Natural killer cell treated with Interleukin-12 subunit alpha and Interleukin-12 subunit beta and Interleukin-15 and Interleukin-18, amount 100 ng/mL, for 72 hours (primary cell): Measurements from ENCODE around the gene ARFGAP3. TPM values are rescaled to one million over a fixed set of nuclear protein-coding genes. Genes with fewer than 3 reads are reported as not detected.
"Not testable (repeated sequence)": the region's sequence is repeated elsewhere in the genome, so short reads cannot be mapped to it uniquely, and the experiment has no call there.

ENCODE experiments used
- ATAC-seq, 2 donors: fragments of 150-1000 bp; cut with Tn5 transposase in 1 of 2; sonication (Bioruptor Pico), chemical (Tn5 transposase) in 1 of 2; 2 replicates each; pipeline ENCODE4 v1.10.0; 2021
- DNase-seq: peaks from one replicate; pipeline ENCODE4 v3.0.0; 2022; ENCODE audit warnings: low spot score
- H3K27ac Mint-ChIP-seq, 2 donors: 1 replicate in 1 of 2; 2 replicates in 1 of 2; pipeline ENCODE4 v1.8.0; 2022; ENCODE audit warnings: mixed read lengths in 2 of 2, mild to moderate bottlenecking in 1 of 2, moderate library complexity in 1 of 2
- H3K27me3 Mint-ChIP-seq, 2 donors: 1 replicate in 1 of 2; 2 replicates in 1 of 2; pipeline ENCODE4 v1.8.0; 2022; ENCODE audit warnings: mixed read lengths in 2 of 2
- H3K36me3 Mint-ChIP-seq: one replicate; pipeline ENCODE4 v1.8.0; 2022; ENCODE audit warnings: mixed read lengths
- H3K4me1 Mint-ChIP-seq, 2 donors: 1 replicate in 1 of 2; 2 replicates in 1 of 2; pipeline ENCODE4 v1.8.0; 2022; ENCODE audit warnings: low read depth in 2 of 2, mixed read lengths in 2 of 2, mild to moderate bottlenecking in 1 of 2
- H3K4me3 Mint-ChIP-seq: one replicate; pipeline ENCODE4 v1.8.0; 2022; ENCODE audit warnings: mixed read lengths
- H3K9me3 Mint-ChIP-seq: 2 replicates; pipeline ENCODE4 v1.8.0; 2022; ENCODE audit warnings: mixed read lengths
- total RNA-seq, 2 donors: library from RNA; stranded (reverse); gene quantifications; one replicate each; pipeline ENCODE4 v1.2.3, GENCODE V29; 2022

Gene ARFGAP3
- total RNA-seq, 2 donors from 2014 or later = 28.3 to 50.4 TPM

GRCh38 chr22:42796081-42796480 is 61.0 kb downstream of the ARFGAP3 start:
- Mint-ChIP-seq H3K4me3 (no peak overlapping the region), H3K4me1 (peaks cover 25 to 31% of the 10 kb centered on the region in 2 donors), H3K36me3 (peaks cover 9% of the 10 kb centered on the region), H3K27ac (no peak overlapping the region), H3K27me3 (no peaks in the 10 kb centered on the region), H3K9me3 (no peaks in the 10 kb centered on the region)
- ATAC-seq (no peak), DNase-seq (no peak)

- H3K9me3 Mint-ChIP-seq = no peaks in the 10 kb centered on the region
- H3K27ac Mint-ChIP-seq = peak overlapping the region in 1 of 2 donors; percentile 45
- no peak for DNase-seq
- ATAC-seq = no peak
- H3K27me3 Mint-ChIP-seq = no peaks in the 10 kb centered on the region
- peaks cover 16 to 22% of the 10 kb centered on the region in 2 donors for H3K4me1 Mint-ChIP-seq
- no peak overlapping the region for H3K4me3 Mint-ChIP-seq
- peaks cover 9% of the 10 kb centered on the region for H3K36me3 Mint-ChIP-seq
These were observed 62.2 kb downstream of the ARFGAP3 start for GRCh38 chr22:42794551-42795510.

- H3K4me1 Mint-ChIP-seq = peaks cover 11 to 17% of the 10 kb centered on the region in 2 donors
- no peak for DNase-seq
These were observed 63.1 kb downstream of the ARFGAP3 start for GRCh38 chr22:42793848-42794405.

GRCh38 chr22:42792909-42793847 is 63.9 kb downstream of the ARFGAP3 start:
- no peaks in the 10 kb centered on the region for H3K27me3 Mint-ChIP-seq
- H3K4me3 Mint-ChIP-seq = no peak overlapping the region
- H3K36me3 Mint-ChIP-seq = peaks cover 9% of the 10 kb centered on the region
- no peaks in the 10 kb centered on the region for H3K9me3 Mint-ChIP-seq
- no peak for DNase-seq
- no peak overlapping the region for H3K27ac Mint-ChIP-seq
- H3K4me1 Mint-ChIP-seq = peaks cover 11 to 17% of the 10 kb centered on the region in 2 donors
- peak in 1 of 2 donors; percentile 20 for ATAC-seq

More at GRCh38 chr22:42793848-42794405, 63.1 kb downstream of the ARFGAP3 start:
- no peak overlapping the region for H3K4me3 Mint-ChIP-seq
- peak; percentile 15 to 32 for ATAC-seq
- peaks cover 9% of the 10 kb centered on the region for H3K36me3 Mint-ChIP-seq
- H3K9me3 Mint-ChIP-seq = no peaks in the 10 kb centered on the region
- H3K27ac Mint-ChIP-seq = no peak overlapping the region
- no peaks in the 10 kb centered on the region for H3K27me3 Mint-ChIP-seq

- ATAC-seq (peak in 1 of 2 donors; percentile 8), DNase-seq (no peak)
- Mint-ChIP-seq H3K4me3 (no peak overlapping the region), H3K36me3 (peaks cover 7% of the 10 kb centered on the region), H3K4me1 (peaks cover 8 to 14% of the 10 kb centered on the region in 2 donors), H3K27me3 (no peaks in the 10 kb centered on the region), H3K9me3 (no peaks in the 10 kb centered on the region), H3K27ac (no peak overlapping the region)
These were observed 64.6 kb downstream of the ARFGAP3 start for GRCh38 chr22:42792453-42792908.

- peaks cover 3 to 8% of the 10 kb centered on the region in 2 donors for H3K4me1 Mint-ChIP-seq
- H3K27me3 Mint-ChIP-seq = no peaks in the 10 kb centered on the region
- H3K4me3 Mint-ChIP-seq = no peak overlapping the region
- DNase-seq (no peak), ATAC-seq (peak in 1 of 2 donors; percentile 11)
- H3K27ac Mint-ChIP-seq = no peak overlapping the region
- peaks cover 6% of the 10 kb centered on the region for H3K36me3 Mint-ChIP-seq
- H3K9me3 Mint-ChIP-seq = no peaks in the 10 kb centered on the region
These were observed 65.2 kb downstream of the ARFGAP3 start for GRCh38 chr22:42791721-42792452.

- Mint-ChIP-seq H3K9me3 (no peaks in the 10 kb centered on the region), H3K4me1 (no peaks in the 10 kb centered on the region), H3K4me3 (no peak overlapping the region), H3K27ac (no peak overlapping the region), H3K27me3 (no peaks in the 10 kb centered on the region), H3K36me3 (no peaks in the 10 kb centered on the region)
- no peak for ATAC-seq
- DNase-seq = no peak
These were observed 68.6 kb downstream of the ARFGAP3 start for GRCh38 chr22:42788466-42788865.

GRCh38 chr22:42788021-42788420 is 69.1 kb downstream of the ARFGAP3 start:
- DNase-seq (no peak), ATAC-seq (no peak)
- Mint-ChIP-seq H3K4me3 (no peak overlapping the region), H3K9me3 (no peaks in the 10 kb centered on the region), H3K36me3 (no peaks in the 10 kb centered on the region), H3K4me1 (no peaks in the 10 kb centered on the region), H3K27ac (no peak overlapping the region), H3K27me3 (no peaks in the 10 kb centered on the region)

- ATAC-seq (no peak), DNase-seq (no peak)
- no peaks in the 10 kb centered on the region for H3K9me3 Mint-ChIP-seq
- H3K36me3 Mint-ChIP-seq = no peaks in the 10 kb centered on the region
- no peak overlapping the region for H3K27ac Mint-ChIP-seq
- no peaks in the 10 kb centered on the region for H3K27me3 Mint-ChIP-seq
- H3K4me3 Mint-ChIP-seq = no peak overlapping the region
- H3K4me1 Mint-ChIP-seq = no peaks in the 10 kb centered on the region
These were observed 69.7 kb downstream of the ARFGAP3 start for GRCh38 chr22:42787357-42787736.

- H3K4me3 Mint-ChIP-seq = no peak overlapping the region
- H3K36me3 Mint-ChIP-seq = no peaks in the 10 kb centered on the region
- DNase-seq = no peak
- no peak for ATAC-seq
- no peaks in the 10 kb centered on the region for H3K4me1 Mint-ChIP-seq
- no peaks in the 10 kb centered on the region for H3K9me3 Mint-ChIP-seq
- H3K27ac Mint-ChIP-seq = no peak overlapping the region
- no peaks in the 10 kb centered on the region for H3K27me3 Mint-ChIP-seq
These were observed 70.3 kb downstream of the ARFGAP3 start for GRCh38 chr22:42786606-42787356.

GRCh38 chr22:42785706-42786499 is 71.2 kb downstream of the ARFGAP3 start:
- DNase-seq (no peak), ATAC-seq (peak in 1 of 2 donors; percentile 22)
- H3K27me3 Mint-ChIP-seq = no peaks in the 10 kb centered on the region
- no peak overlapping the region for H3K27ac Mint-ChIP-seq
- H3K9me3 Mint-ChIP-seq = no peaks in the 10 kb centered on the region
- no peaks in the 10 kb centered on the region for H3K36me3 Mint-ChIP-seq
- no peak overlapping the region for H3K4me3 Mint-ChIP-seq
- no peaks in the 10 kb centered on the region for H3K4me1 Mint-ChIP-seq

GRCh38 chr22:42782306-42782705 is 74.8 kb downstream of the ARFGAP3 start:
- not testable (repeated sequence) for H3K4me1 Mint-ChIP-seq, H3K36me3 Mint-ChIP-seq, H3K27me3 Mint-ChIP-seq, H3K27ac Mint-ChIP-seq, H3K9me3 Mint-ChIP-seq, H3K4me3 Mint-ChIP-seq, ATAC-seq, DNase-seq
